22Rv1 (cell line): Measurements from ENCODE around the gene AGFG2.
"Not testable (repeated sequence)": the region's sequence is repeated elsewhere in the genome, so short reads cannot be mapped to it uniquely, and the experiment has no call there.

Source experiments
- H3K27ac ChIP-seq: fragments of 450-650 bp; 2 replicates; pipeline ENCODE4 v1.5.1; 2017
- CTCF ChIP-seq: fragments of 450-650 bp; IDR thresholded peaks from 2 replicates; pipeline ENCODE4 v1.5.1; 2017; ENCODE audit warnings: mild to moderate bottlenecking
- ZFX ChIP-seq: fragments of 450-650 bp; IDR thresholded peaks from 2 replicates; pipeline ENCODE4 v1.6.1; 2017; ENCODE audit warnings: antibody characterized with exemption, borderline replicate concordance

AGFG2 gene

GRCh38 chr7:100563100-100563564 is 24.1 kb downstream of the AGFG2 start:
- H3K27ac ChIP-seq, result no peak overlapping the region
- no peak for TF ChIP-seq CTCF
- TF ChIP-seq ZFX, result no peak

GRCh38 chr7:100563809-100564400 is 24.9 kb downstream of the AGFG2 start:
- TF ChIP-seq CTCF, result peak; percentile 98
- TF ChIP-seq ZFX, result no peak
- no peak overlapping the region for H3K27ac ChIP-seq

- not testable (repeated sequence) for H3K27ac ChIP-seq
Observed at GRCh38 chr7:100564405-100564804, 25.4 kb downstream of the AGFG2 start.

GRCh38 chr7:100565133-100565571 is 26.1 kb downstream of the AGFG2 start:
- TF ChIP-seq ZFX, result no peak
- no peak for TF ChIP-seq CTCF

GRCh38 chr7:100566018-100566531 is 27.1 kb downstream of the AGFG2 start:
- H3K27ac ChIP-seq, result peak overlapping the region; percentile 74
- no peak for TF ChIP-seq ZFX
- TF ChIP-seq CTCF, result no peak

More at GRCh38 chr7:100565133-100565571, 26.1 kb downstream of the AGFG2 start:
- H3K27ac ChIP-seq, result no peak overlapping the region

- TF ChIP-seq ZFX (no peak), CTCF (no peak)
- peak overlapping the region; percentile 74 for H3K27ac ChIP-seq
Observed at GRCh38 chr7:100567031-100567730, 28.2 kb downstream of the AGFG2 start.

GRCh38 chr7:100567751-100568175 is 28.8 kb downstream of the AGFG2 start:
- TF ChIP-seq ZFX, result no peak
- no peak for TF ChIP-seq CTCF
- peak overlapping the region; percentile 74 for H3K27ac ChIP-seq
